Thoracic aorta (tissue), 2 donors: ENCODE measurements around the gene OR13A1. TPM values are rescaled to one million over a fixed set of nuclear protein-coding genes. Genes with fewer than 3 reads are reported as not detected.

Experiments
- ATAC-seq: fragments of 150-250 bp; one replicate; pipeline ENCODE4 v1.8.0; 2017; ENCODE audit warnings: low read depth; ENCODE audit not compliant: insufficient number of reproducible peaks, low FRiP score
- DNase-seq: peaks from one replicate; pipeline ENCODE4 v3.0.0-alpha.2; 2020; ENCODE audit warnings: low spot score
- H3K27ac ChIP-seq, 2 donors: fragments of 200-600 bp; sonication (generic); 1 replicate in 1 of 2; 2 replicates in 1 of 2; pipeline ENCODE4 v1.5.1; 2016; ENCODE audit warnings: mild to moderate bottlenecking in 2 of 2, moderate library complexity in 2 of 2
- H3K27me3 ChIP-seq: fragments of 200-600 bp; sonication (generic); replicated peaks from 2 replicates; pipeline ENCODE4 v1.6.0; 2016; ENCODE audit warnings: mild to moderate bottlenecking; ENCODE audit not compliant: insufficient read depth
- H3K36me3 ChIP-seq: fragments of 200-600 bp; sonication (generic); one replicate; pipeline ENCODE4 v1.5.1; 2016
- H3K4me1 ChIP-seq, 2 donors: fragments of 200-600 bp; sonication (generic); 1 replicate in 1 of 2; 2 replicates in 1 of 2; pipeline versions ENCODE4 v1.5.1 to v1.6.0; 2016; ENCODE audit warnings: low read depth in 2 of 2, mild to moderate bottlenecking in 1 of 2; ENCODE audit not compliant: control insufficient read depth in 1 of 2
- H3K4me3 ChIP-seq: fragments of 200-600 bp; sonication (generic); 2 replicates; pipeline ENCODE4 v1.5.1; 2016; ENCODE audit warnings: mild to moderate bottlenecking
- H3K9me3 ChIP-seq: fragments of 200-600 bp; sonication (generic); 2 replicates; pipeline ENCODE4 v1.5.1; 2016
- total RNA-seq, 2 donors: library from RNA; depleted of rRNA; stranded (reverse); fragments of >200 nt; gene quantifications; one replicate each; pipeline versions ENCODE4 v1.1.0 to v1.2.3, GENCODE V29; 2016
- TF ChIP-seq, protein P1 (sequence below): fragments of 200-600 bp; sonication (generic); IDR thresholded peaks from one replicate; pipeline ENCODE4 v1.5.1; 2019; ENCODE audit warnings: antibody characterized with exemption

The OR13A1 gene
- total RNA-seq, 2 donors from 2014 or later, result 0.85 TPM; not detected in 1

DNA sequence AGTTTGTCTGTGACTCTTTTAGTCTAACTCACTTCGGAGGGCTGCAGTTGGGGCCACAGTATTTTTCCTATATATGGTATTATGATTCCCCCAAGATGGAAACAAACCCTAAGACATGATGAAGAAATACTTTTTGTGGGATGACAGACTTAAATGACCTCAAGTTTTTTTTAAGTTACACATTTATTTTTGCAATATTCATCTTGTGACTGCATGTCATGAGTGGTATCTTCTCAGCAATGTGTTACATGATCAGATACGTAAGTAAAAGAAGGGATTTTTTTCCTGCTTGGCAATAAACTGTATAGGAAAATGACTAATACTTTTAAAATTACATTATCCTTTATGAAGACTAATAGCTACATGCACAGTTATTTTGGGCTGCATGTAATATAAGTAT, 57.8 kb downstream of the OR13A1 start:
- DNase-seq (no peak), ATAC-seq (no peak)
- Histone ChIP-seq H3K36me3 (no peaks in the 10 kb centered on the region), H3K4me3 (no peak overlapping the region), H3K27me3 (no peaks in the 10 kb centered on the region), H3K4me1 (no peaks in the 10 kb centered on the region), H3K9me3 (no peaks in the 10 kb centered on the region), H3K27ac (no peak overlapping the region)
- TF ChIP-seq, protein P1, sequence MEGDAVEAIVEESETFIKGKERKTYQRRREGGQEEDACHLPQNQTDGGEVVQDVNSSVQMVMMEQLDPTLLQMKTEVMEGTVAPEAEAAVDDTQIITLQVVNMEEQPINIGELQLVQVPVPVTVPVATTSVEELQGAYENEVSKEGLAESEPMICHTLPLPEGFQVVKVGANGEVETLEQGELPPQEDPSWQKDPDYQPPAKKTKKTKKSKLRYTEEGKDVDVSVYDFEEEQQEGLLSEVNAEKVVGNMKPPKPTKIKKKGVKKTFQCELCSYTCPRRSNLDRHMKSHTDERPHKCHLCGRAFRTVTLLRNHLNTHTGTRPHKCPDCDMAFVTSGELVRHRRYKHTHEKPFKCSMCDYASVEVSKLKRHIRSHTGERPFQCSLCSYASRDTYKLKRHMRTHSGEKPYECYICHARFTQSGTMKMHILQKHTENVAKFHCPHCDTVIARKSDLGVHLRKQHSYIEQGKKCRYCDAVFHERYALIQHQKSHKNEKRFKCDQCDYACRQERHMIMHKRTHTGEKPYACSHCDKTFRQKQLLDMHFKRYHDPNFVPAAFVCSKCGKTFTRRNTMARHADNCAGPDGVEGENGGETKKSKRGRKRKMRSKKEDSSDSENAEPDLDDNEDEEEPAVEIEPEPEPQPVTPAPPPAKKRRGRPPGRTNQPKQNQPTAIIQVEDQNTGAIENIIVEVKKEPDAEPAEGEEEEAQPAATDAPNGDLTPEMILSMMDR, result no peak

DNA sequence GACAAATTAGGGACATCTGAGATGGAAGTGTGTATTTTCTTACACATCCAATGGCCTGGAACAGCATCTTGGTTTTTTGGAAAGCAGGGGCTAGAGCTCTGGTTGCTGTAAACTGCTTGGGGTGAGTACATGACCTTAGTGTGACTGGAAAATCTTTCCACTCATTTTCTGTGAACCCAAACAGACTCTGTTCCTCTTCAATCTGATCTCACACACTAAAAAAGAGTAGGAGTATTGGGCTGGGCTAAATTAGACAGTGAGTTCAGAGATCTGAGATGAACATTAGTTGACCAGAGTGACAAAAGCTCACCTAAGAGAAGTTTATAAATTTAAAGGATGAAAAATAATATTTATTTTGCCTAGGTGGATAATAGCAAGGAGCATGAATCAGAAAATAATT, 59.2 kb downstream of the OR13A1 start:
- ATAC-seq (no peak), DNase-seq (no peak)
- no peaks in the 10 kb centered on the region for H3K4me1 ChIP-seq
- H3K27me3 ChIP-seq, result no peaks in the 10 kb centered on the region
- TF ChIP-seq, protein P1, result no peak
- H3K27ac ChIP-seq, result no peak overlapping the region
- no peaks in the 10 kb centered on the region for H3K9me3 ChIP-seq
- H3K4me3 ChIP-seq, result no peak overlapping the region
- H3K36me3 ChIP-seq, result no peaks in the 10 kb centered on the region

DNA sequence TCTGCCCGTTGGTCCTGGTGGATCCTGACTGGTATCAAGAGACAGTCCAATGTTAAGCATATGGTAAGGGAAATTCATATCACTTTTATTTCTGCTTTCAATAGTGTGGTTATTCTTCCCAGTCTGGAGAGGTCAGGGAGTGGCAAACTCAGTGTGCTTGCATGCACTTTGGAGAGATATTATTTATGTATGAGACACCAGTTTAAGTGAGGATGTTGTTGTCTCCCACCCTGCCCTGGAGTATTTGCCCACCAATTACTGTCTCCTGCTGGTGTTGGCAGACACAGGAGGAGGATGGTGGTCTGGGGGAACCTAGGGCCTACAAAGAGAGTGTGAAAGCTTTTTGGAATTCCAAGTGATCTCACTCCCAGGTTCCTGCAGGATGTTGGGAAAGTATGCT, 59.7 kb downstream of the OR13A1 start:
- Histone ChIP-seq H3K27me3 (no peaks in the 10 kb centered on the region), H3K4me1 (no peaks in the 10 kb centered on the region), H3K27ac (no peak overlapping the region), H3K36me3 (no peaks in the 10 kb centered on the region), H3K4me3 (no peak overlapping the region), H3K9me3 (no peaks in the 10 kb centered on the region)
- no peak for DNase-seq
- TF ChIP-seq, protein P1, result no peak
- ATAC-seq, result no peak

DNA sequence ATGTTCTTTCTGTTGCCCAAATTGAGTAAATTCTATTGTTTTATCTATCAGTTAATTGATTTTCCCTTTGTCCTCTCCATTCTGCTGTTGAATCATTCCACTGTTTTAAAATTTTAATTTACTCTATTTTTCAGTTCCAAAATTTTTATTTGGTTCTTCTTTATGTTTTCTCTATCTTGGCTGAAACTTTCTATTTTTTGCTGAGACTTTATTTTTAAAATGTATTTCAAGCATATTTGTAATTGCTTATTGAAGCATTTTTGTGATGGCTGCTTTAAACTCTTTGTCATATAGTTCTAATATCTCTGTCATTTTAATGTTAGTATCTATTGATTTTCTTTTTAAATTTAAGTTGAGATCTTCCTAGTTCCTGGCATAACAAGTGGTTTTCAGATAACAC, 60.5 kb downstream of the OR13A1 start:
- H3K4me3 ChIP-seq, result no peak overlapping the region
- H3K27me3 ChIP-seq, result no peaks in the 10 kb centered on the region
- no peaks in the 10 kb centered on the region for H3K36me3 ChIP-seq
- ATAC-seq, result no peak
- TF ChIP-seq, protein P1, result no peak
- no peak for DNase-seq
- no peaks in the 10 kb centered on the region for H3K9me3 ChIP-seq
- no peak overlapping the region for H3K27ac ChIP-seq
- peaks cover 0 to 6% of the 10 kb centered on the region in 2 donors for H3K4me1 ChIP-seq

DNA sequence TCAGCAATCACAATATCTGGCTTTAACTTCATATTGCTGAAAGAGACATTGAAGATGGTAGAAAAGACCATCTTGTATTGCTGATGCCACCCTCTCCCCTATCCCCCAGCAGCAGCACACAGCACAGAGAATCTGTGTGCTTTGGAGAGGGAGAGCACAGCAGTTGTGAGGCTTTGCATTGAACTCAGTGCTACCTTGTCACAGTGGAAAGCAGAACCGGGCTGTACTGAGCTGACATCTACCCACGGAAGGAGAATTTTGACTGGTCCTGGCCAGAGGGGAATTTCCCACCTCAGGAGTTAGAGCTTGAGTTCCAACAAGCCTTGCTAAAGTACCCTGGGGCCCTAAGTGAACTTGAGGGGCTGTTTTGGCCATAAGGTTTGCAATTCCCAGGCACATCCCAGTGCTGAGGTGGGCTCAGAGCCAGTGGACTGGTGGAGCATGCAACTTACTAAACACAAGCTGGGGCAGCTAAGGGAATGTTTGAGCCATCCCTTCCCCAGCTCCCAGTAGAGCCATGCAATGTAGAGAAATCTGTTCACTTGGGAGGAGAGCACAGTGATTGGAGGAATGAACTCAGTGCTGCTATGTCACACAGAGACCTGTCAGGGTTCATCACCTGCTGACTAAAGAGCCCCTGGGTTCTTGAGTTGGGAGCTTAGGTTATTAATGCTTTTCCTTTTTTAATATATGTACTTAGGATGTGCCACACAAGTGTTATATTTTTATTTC, 62.1 kb downstream of the OR13A1 start:
- Histone ChIP-seq H3K27me3 (no peaks in the 10 kb centered on the region), H3K4me3 (no peak overlapping the region), H3K36me3 (no peaks in the 10 kb centered on the region), H3K27ac (no peak overlapping the region), H3K4me1 (peaks cover 0 to 6% of the 10 kb centered on the region in 2 donors), H3K9me3 (no peaks in the 10 kb centered on the region)
- TF ChIP-seq, protein P1, result no peak
- DNase-seq (no peak), ATAC-seq (no peak)

Other genes with a start within 250 kb of the OR13A1 start
- 10 to 100 TPM; 64.1 to 69.7 TPM for gene ALOX5, start 58.6 kb upstream of the OR13A1 start, total RNA-seq